SK-MEL-5 (cell line): ENCODE data around the gene SDK2. TPM values are rescaled to one million over a fixed set of nuclear protein-coding genes. Genes with fewer than 3 reads are reported as not detected.
A peak's percentile ranks its signal among the peaks of the same experiment; 100 is the strongest.
"Not testable (repeated sequence)": the region's sequence is repeated elsewhere in the genome, so short reads cannot be mapped to it uniquely, and the experiment has no call there.

Experiments
- DNase-seq: peaks from one replicate; pipeline ENCODE4 v3.0.0-alpha.2; 2016; ENCODE audit warnings: low read depth, low spot score
- in situ Hi-C: cut with HindIII; loops from 2 replicates; pipeline ENCODE4 v1.10.0; 2016; ENCODE audit warnings: low sequenced_read_pairs, high pct_unique_total_duplicates, low pct_unique_long_range_greater_than_20kb
- total RNA-seq: library from RNA; depleted of rRNA; stranded (reverse); fragments of >200 nt; shearing (Covaris generic); gene quantifications from 2 replicates; pipeline ENCODE4 v1.2.3, GENCODE V29; 2014

Gene SDK2
- total RNA-seq, 1 experiment from 2014 or later, result 1.3 TPM

GRCh38 chr17:73318427-73318813 is 325.8 kb downstream of the SDK2 start:
- DNase-seq, result no peak
- in situ Hi-C loops, result no loop called here

- DNase-seq, result no peak
- in situ Hi-C loops, result no loop called here
Measured at GRCh38 chr17:73317513-73318426, 326.5 kb downstream of the SDK2 start.

GRCh38 chr17:73316919-73317505 is 327.2 kb downstream of the SDK2 start:
- in situ Hi-C loops, result no loop called here
- no peak for DNase-seq

- in situ Hi-C loops, result no loop called here
- no peak for DNase-seq
Measured at GRCh38 chr17:73315471-73315870, 328.8 kb downstream of the SDK2 start.

GRCh38 chr17:73313526-73314127 is 330.6 kb downstream of the SDK2 start:
- no peak for DNase-seq
- in situ Hi-C loops, result no loop called here

- in situ Hi-C loops, result not testable (repeated sequence)
Measured at GRCh38 chr17:73312887-73313286, 331.4 kb downstream of the SDK2 start.

GRCh38 chr17:73311781-73312641 is 332.2 kb downstream of the SDK2 start, which contains the start of gene CDC42EP4:
Gene CDC42EP4 (minus strand): TSS chr17:73312001. CDS start chr17:73286500, 25,501 bp downstream.
- in situ Hi-C loops, result no loop called here
- peak; percentile 97 for DNase-seq

More at GRCh38 chr17:73312887-73313286, 331.4 kb downstream of the SDK2 start:
- DNase-seq, result not testable (repeated sequence)

- in situ Hi-C loops, result no loop called here
- DNase-seq, result no peak
Measured at GRCh38 chr17:73311428-73311780, 332.8 kb downstream of the SDK2 start.

- DNase-seq, result no peak
- in situ Hi-C loops, result no loop called here
Measured at GRCh38 chr17:73309727-73310596, 334.3 kb downstream of the SDK2 start.

- DNase-seq, in situ Hi-C loops: not testable (repeated sequence)
Measured at GRCh38 chr17:73308959-73309358, 335.3 kb downstream of the SDK2 start.

- in situ Hi-C loops, result no loop called here
- DNase-seq, result no peak
Measured at GRCh38 chr17:73308017-73308823, 336.0 kb downstream of the SDK2 start.

- no peak for DNase-seq
- in situ Hi-C loops, result no loop called here
Measured at GRCh38 chr17:73307130-73307529, 337.1 kb downstream of the SDK2 start.

- DNase-seq, result no peak
- in situ Hi-C loops, result no loop called here
Measured at GRCh38 chr17:73305845-73306836, 338.1 kb downstream of the SDK2 start.

- in situ Hi-C loops, result no loop called here
- peak; percentile 62 for DNase-seq
Measured at GRCh38 chr17:73304971-73305812, 339.1 kb downstream of the SDK2 start.
